IMR-90 (cell line): ENCODE measurements around the gene NFASC. TPM values are rescaled to one million over a fixed set of nuclear protein-coding genes. Genes with fewer than 3 reads are reported as not detected.

Experiments
- ATAC-seq: fragments of 200-7000 bp; cut with Tn5 transposase; 2 replicates; pipeline ENCODE4 v1.9.1; 2020; ENCODE audit warnings: low read depth, mild to moderate bottlenecking, moderate library complexity
- BruUV-seq: library from RNA; stranded (reverse); fragments of 400-500 nt; replicated peaks from 2 replicates; lab custom pipeline; 2021; lab: Mats Ljungman, UMichigan
- CTCF ChIA-PET: fragments of 300-600 bp; formaldehyde crosslinking; extraction: SDS; loops from one replicate; lab custom pipeline; 2021; ENCODE audit warnings: antibody characterized with exemption; lab: Yijun Ruan, JAX
- POLR2A ChIA-PET: fragments of 300-600 bp; sonication (Branson Sonifier 250); formaldehyde crosslinking; loops from one replicate; lab custom pipeline; 2022; ENCODE audit warnings: antibody characterized with exemption; ENCODE audit not compliant: unreplicated experiment; lab: Charles Lee
- DNase-seq: peaks from one replicate; pipeline ENCODE4 v3.0.0; 2013
- H2AFZ ChIP-seq: replicated peaks from 2 replicates; pipeline ENCODE3; 2013; ENCODE audit warnings: low read length, mild to moderate bottlenecking; ENCODE audit not compliant: poor library complexity
- H2AK5ac ChIP-seq: 2 replicates; pipeline ENCODE4 v1.6.1; 2013; ENCODE audit warnings: low read depth, low read length, inconsistent platforms
- H2AK9ac ChIP-seq: replicated peaks from 2 replicates; pipeline ENCODE3; 2013; ENCODE audit warnings: mild to moderate bottlenecking, low read depth, low read length, moderate library complexity; ENCODE audit not compliant: poor library complexity
- H2BK120ac ChIP-seq: 2 replicates; pipeline ENCODE4 v1.6.1; 2013; ENCODE audit warnings: low read depth, low read length, inconsistent platforms
- H2BK15ac ChIP-seq: 3 replicates; pipeline ENCODE4 v1.6.1; 2013; ENCODE audit warnings: low read depth, low read length, inconsistent platforms
- H2BK20ac ChIP-seq: 2 replicates; pipeline ENCODE4 v1.6.1; 2013; ENCODE audit warnings: low read depth, mild to moderate bottlenecking, inconsistent platforms, low read length, moderate library complexity
- H2BK5ac ChIP-seq: 2 replicates; pipeline ENCODE4 v1.6.1; 2013; ENCODE audit warnings: mild to moderate bottlenecking, low read depth, low read length, inconsistent platforms; ENCODE audit not compliant: poor library complexity, severe bottlenecking
- H3K14ac ChIP-seq: replicated peaks from 2 replicates; pipeline ENCODE4 v1.6.1; 2013; ENCODE audit warnings: low read depth, low read length, inconsistent platforms
- H3K18ac ChIP-seq: 2 replicates; pipeline ENCODE4 v1.6.1; 2013; ENCODE audit warnings: low read depth, low read length, control low read depth
- H3K23ac ChIP-seq: 2 replicates; pipeline ENCODE4 v1.6.1; 2013; ENCODE audit warnings: low read depth, low read length, inconsistent platforms
- H3K27ac ChIP-seq: 2 replicates; pipeline ENCODE4 v1.5.1; 2013; ENCODE audit warnings: mild to moderate bottlenecking, control low read depth, low read length; ENCODE audit not compliant: insufficient read depth
- H3K27me3 ChIP-seq: 2 replicates; pipeline ENCODE4 v1.6.1; 2013; ENCODE audit warnings: low read length; ENCODE audit not compliant: control insufficient read depth, insufficient read depth
- H3K36me3 ChIP-seq: 2 replicates; pipeline ENCODE4 v1.6.1; 2013; ENCODE audit warnings: low read length, mixed read lengths; ENCODE audit not compliant: control insufficient read depth, insufficient read depth
- H3K4ac ChIP-seq: 2 replicates; pipeline ENCODE4 v1.6.1; 2013; ENCODE audit warnings: low read depth, low read length, inconsistent platforms
- H3K4me1 ChIP-seq: 2 replicates; pipeline ENCODE4 v1.6.1; 2013; ENCODE audit warnings: low read length, mixed read lengths; ENCODE audit not compliant: control insufficient read depth, insufficient read depth
- H3K4me2 ChIP-seq: 2 replicates; pipeline ENCODE4 v1.6.1; 2013; ENCODE audit warnings: low read depth, mild to moderate bottlenecking, control low read depth, low read length, moderate library complexity
- H3K4me3 ChIP-seq: 2 replicates; pipeline ENCODE4 v1.5.1; 2013; ENCODE audit warnings: low read depth, mild to moderate bottlenecking, control low read depth, low read length, moderate library complexity; ENCODE audit not compliant: insufficient read depth
- H3K56ac ChIP-seq: 2 replicates; pipeline ENCODE4 v1.6.1; 2013; ENCODE audit warnings: low read length, inconsistent platforms; ENCODE audit not compliant: insufficient read depth; ENCODE audit errors: extremely low read depth
- H3K79me1 ChIP-seq, 2 experiments: 2 replicates each; pipeline ENCODE4 v1.6.1; 2013; ENCODE audit warnings: low read length in 2 of 2, inconsistent platforms in 1 of 2, low read depth in 1 of 2
- H3K9ac ChIP-seq: 2 replicates; pipeline ENCODE4 v1.6.1; 2013; ENCODE audit warnings: low read depth, low read length, control low read depth
- H3K9me1 ChIP-seq: 2 replicates; pipeline ENCODE4 v1.6.1; 2013; ENCODE audit warnings: low read length, inconsistent platforms; ENCODE audit not compliant: insufficient read depth
- H3K9me3 ChIP-seq: 2 replicates; pipeline ENCODE4 v1.6.1; 2013; ENCODE audit warnings: low read length; ENCODE audit not compliant: control insufficient read depth, insufficient read depth
- H4K20me1 ChIP-seq: 2 replicates; pipeline ENCODE4 v1.6.1; 2013; ENCODE audit warnings: low read length, inconsistent platforms; ENCODE audit not compliant: insufficient read depth
- H4K5ac ChIP-seq: 2 replicates; pipeline ENCODE4 v1.6.1; 2013; ENCODE audit warnings: mild to moderate bottlenecking, low read depth, low read length, control low read depth
- H4K8ac ChIP-seq, 2 experiments: 2 replicates each; pipeline ENCODE4 v1.6.1; 2013; ENCODE audit warnings: low read depth in 2 of 2, low read length in 2 of 2, control low read depth in 1 of 2, inconsistent platforms in 1 of 2
- H4K91ac ChIP-seq: 2 replicates; pipeline ENCODE4 v1.6.1; 2013; ENCODE audit warnings: low read depth, low read length, inconsistent platforms; ENCODE audit not compliant: insufficient read depth
- WGBS, 2 experiments: methylation state at CpG; one replicate each; pipeline versions ENCODE4 v1.1.5 to v1.1.7; 2013; ENCODE audit warnings: missing lambda C conversion rate in 2 of 2; ENCODE audit not compliant: insufficient read length in 1 of 2; ENCODE audit errors: extremely low coverage in 2 of 2; 5-methylcytosine and 5-hydroxymethylcytosine counted together
- dilution Hi-C: fragments of 300-500 bp; cut with HindIII; formaldehyde crosslinking; loops from one replicate; pipeline ENCODE4 v1.14.3; 2018; ENCODE audit warnings: low sequenced_read_pairs; ENCODE audit not compliant: unreplicated experiment
- in situ Hi-C: fragments of 300-500 bp; cut with MboI; formaldehyde crosslinking; loops from 3 replicates; pipeline ENCODE4 v1.14.3; 2019; ENCODE audit warnings: low sequenced_read_pairs, inconsistent platforms, mixed read lengths
- intact Hi-C: fragments of 100-400 bp; cut with micrococcal nuclease; formaldehyde crosslinking; loops from 2 replicates; pipeline ENCODE4 v1.10.0; 2022
- polyA plus RNA-seq, 3 experiments: library from polyadenylated mRNA; depleted of rRNA; stranded (reverse); fragments of >200 nt; gene quantifications; 2 replicates each; pipeline ENCODE4 v1.2.3, GENCODE V29; 2012; ENCODE audit warnings: low replicate concordance in 1 of 3
- total RNA-seq: library from RNA; depleted of rRNA; stranded (reverse); fragments of >200 nt; gene quantifications from 2 replicates; pipeline ENCODE4 v1.2.3, GENCODE V29; 2012
- TF ChIP-seq, protein P1 (sequence below): fragments of 150-350 bp; IDR thresholded peaks from 2 replicates; pipeline ENCODE4 v1.6.1; 2017; ENCODE audit warnings: mild to moderate bottlenecking, antibody characterized with exemption, low read length, low read depth

The NFASC gene
- total and polyA plus RNA-seq, 2 of the 4 experiments (the other 2 are of a cell fraction), result 0.18 to 0.79 TPM

DNA sequence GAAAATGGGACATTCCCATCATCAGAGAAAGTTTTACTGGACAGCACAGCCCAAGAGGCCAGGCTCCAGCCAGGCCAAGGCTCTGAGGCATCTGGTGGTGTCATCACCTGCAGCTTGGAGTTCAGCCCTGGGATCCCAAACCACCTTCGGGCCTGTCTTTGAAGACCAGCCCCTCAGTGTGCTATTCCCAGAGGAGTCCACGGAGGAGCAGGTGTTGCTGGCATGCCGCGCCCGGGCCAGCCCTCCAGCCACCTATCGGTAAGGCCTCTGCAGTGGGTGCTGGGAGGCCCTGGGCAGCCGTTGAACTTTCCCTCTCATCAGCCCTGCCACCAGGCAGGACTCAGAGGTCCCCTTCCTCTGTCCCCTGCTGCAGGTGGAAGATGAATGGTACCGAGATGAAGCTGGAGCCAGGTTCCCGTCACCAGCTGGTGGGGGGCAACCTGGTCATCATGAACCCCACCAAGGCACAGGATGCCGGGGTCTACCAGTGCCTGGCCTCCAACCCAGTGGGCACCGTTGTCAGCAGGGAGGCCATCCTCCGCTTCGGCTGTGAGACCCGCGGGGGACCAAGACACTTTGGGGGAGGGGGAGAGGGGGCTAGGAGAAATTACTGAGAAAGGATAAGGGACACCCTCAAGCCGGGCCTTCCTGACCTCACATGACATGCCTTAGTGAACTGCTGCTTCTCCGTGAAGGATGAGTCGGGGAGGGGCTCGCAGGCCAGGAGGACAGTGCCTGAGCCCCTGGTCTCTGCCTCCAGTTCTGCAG, 187.3 kb downstream of the NFASC start:
- Histone ChIP-seq H2AK5ac (no peak overlapping the region), H2BK15ac (no peak overlapping the region), H2BK120ac (no peak overlapping the region), H3K4me1 (no peaks in the 10 kb centered on the region), H3K9ac (no peak overlapping the region), H4K20me1 (no peaks in the 10 kb centered on the region), H2AK9ac (no peak overlapping the region), H3K4me3 (no peak overlapping the region), H3K9me1 (no peaks in the 10 kb centered on the region), H2AFZ (no peak overlapping the region), H3K18ac (no peak overlapping the region), H4K5ac (no peak overlapping the region), H2BK20ac (no peak overlapping the region), H2BK5ac (no peak overlapping the region), H4K91ac (no peak overlapping the region), H3K4me2 (no peak overlapping the region), H3K9me3 (no peaks in the 10 kb centered on the region), H4K8ac (no peak overlapping the region), H3K14ac (no peak overlapping the region), H3K27ac (no peak overlapping the region), H3K27me3 (peaks cover 32% of the 10 kb centered on the region), H3K56ac (no peak overlapping the region), H3K36me3 (no peaks in the 10 kb centered on the region), H3K79me1 (no peaks in the 10 kb centered on the region), H3K23ac (no peak overlapping the region), H3K4ac (no peak overlapping the region)
- dilution Hi-C loops (no loop called here), intact Hi-C loops (no loop called here), in situ Hi-C loops (no loop called here)
- BruUV-seq, result no TSS peak
- TF ChIP-seq, protein P1, sequence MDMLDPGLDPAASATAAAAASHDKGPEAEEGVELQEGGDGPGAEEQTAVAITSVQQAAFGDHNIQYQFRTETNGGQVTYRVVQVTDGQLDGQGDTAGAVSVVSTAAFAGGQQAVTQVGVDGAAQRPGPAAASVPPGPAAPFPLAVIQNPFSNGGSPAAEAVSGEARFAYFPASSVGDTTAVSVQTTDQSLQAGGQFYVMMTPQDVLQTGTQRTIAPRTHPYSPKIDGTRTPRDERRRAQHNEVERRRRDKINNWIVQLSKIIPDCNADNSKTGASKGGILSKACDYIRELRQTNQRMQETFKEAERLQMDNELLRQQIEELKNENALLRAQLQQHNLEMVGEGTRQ, result no peak
- DNase-seq, result no peak
- ChIA-PET POLR2A (no interaction called here), CTCF (no interaction called here)
- no peak for ATAC-seq
- WGBS, 2 experiments, result 73% methylated on average over 2 of the region's 19 CpGs; no CpG with 5 or more reads in 1 of the 2 experiments
